ENCODE data around the gene VPS4A. TPM values are rescaled to one million over a fixed set of nuclear protein-coding genes. Genes with fewer than 3 reads are reported as not detected.

VPS4A gene
- total and polyA plus RNA-seq, 2 of the 4 experiments (the other 2 are of a cell fraction), result 23.3 to 25.2 TPM

- DNase-seq, result no peak
- Histone ChIP-seq H3K79me1 (ENCODE audit: low read depth in 1 of 2, low read length in 2 of 2) (peaks cover 0 to 8% of the 10 kb centered on the region in 2 experiments; a peak in 2 of 4 replicates), H3K27me3 (ENCODE audit: control insufficient read depth, insufficient read depth, low read length) (no peaks in the 10 kb centered on the region), H3K9me1 (ENCODE audit: insufficient read depth, low read length) (peaks cover 3% of the 10 kb centered on the region; the same call in 1 of the 2 replicates), H2BK15ac (ENCODE audit: low read depth, low read length) (no peak overlapping the region), H3K14ac (replicated peaks; ENCODE audit: low read depth, low read length) (no peak overlapping the region), H2AK5ac (ENCODE audit: low read depth, low read length) (no peak overlapping the region), H3K18ac (ENCODE audit: low read depth, low read length) (no peak overlapping the region), H3K4me1 (ENCODE audit: control insufficient read depth, insufficient read depth, low read length) (peaks cover 2% of the 10 kb centered on the region; the same call in 1 of the 2 replicates), H4K91ac (ENCODE audit: insufficient read depth, low read depth, low read length) (no peak overlapping the region), H3K4me3 (ENCODE audit: insufficient read depth, low read depth, low read length) (no peak overlapping the region), H3K4me2 (ENCODE audit: low read depth, low read length) (no peak overlapping the region), H4K20me1 (ENCODE audit: insufficient read depth, low read length) (no peaks in the 10 kb centered on the region), H3K36me3 (ENCODE audit: control insufficient read depth, insufficient read depth, low read length) (peaks cover 11% of the 10 kb centered on the region), H3K9me3 (ENCODE audit: control insufficient read depth, insufficient read depth, low read length) (no peaks in the 10 kb centered on the region), H2AK9ac (replicated peaks; ENCODE audit: low read depth, low read length, poor library complexity) (no peak overlapping the region), H3K23ac (ENCODE audit: low read depth, low read length) (no peak overlapping the region), H3K4ac (ENCODE audit: low read depth, low read length) (no peak overlapping the region), H3K27ac (ENCODE audit: insufficient read depth, low read length) (no peak overlapping the region), H2BK120ac (ENCODE audit: low read depth, low read length) (no peak overlapping the region), H4K8ac (ENCODE audit: low read depth in 2 of 2, low read length in 2 of 2) (no peak overlapping the region), H3K9ac (ENCODE audit: low read depth, low read length) (no peak overlapping the region), H2BK5ac (ENCODE audit: low read depth, low read length, poor library complexity, severe bottlenecking) (no peak overlapping the region), H3K56ac (ENCODE audit: extremely low read depth, insufficient read depth, low read length) (no peak overlapping the region), H4K5ac (ENCODE audit: low read depth, low read length) (no peak overlapping the region), H2AFZ (replicated peaks; ENCODE audit: low read length, poor library complexity) (no peak overlapping the region), H2BK20ac (ENCODE audit: low read depth, low read length) (no peak overlapping the region)
- CTCF ChIA-PET, result interaction anchor here (0.6 kb wide), 1 partner anchor 220 kb away, joined by 3 read pairs; no protein-coding TSS in a partner anchor
- BruUV-seq (replicated peaks), result no TSS peak
- ATAC-seq (ENCODE audit: low read depth), result no peak
- WGBS, 2 experiments (ENCODE audit: extremely low coverage in 2 of 2, insufficient read length in 1 of 2), result 100% methylated on average over 3 of the region's 6 CpGs; no CpG with 5 or more reads in 1 of the 2 experiments
- POLR2A ChIA-PET (ENCODE audit: unreplicated experiment), result no interaction called here
- TF ChIP-seq RFX5 (IDR thresholded peaks at IDR 0.05; ENCODE audit: low read depth, low read length), result no peak
- no peak for TF ChIP-seq RAD21 (IDR thresholded peaks at IDR 0.05; ENCODE audit: low read length)
- TF ChIP-seq CHD1 (IDR thresholded peaks at IDR 0.05; ENCODE audit: low read depth, low read length), result no peak
- TF ChIP-seq RCOR1 (IDR thresholded peaks at IDR 0.05; ENCODE audit: insufficient replicate concordance, low read length), result no peak
- no peak for TF ChIP-seq NFE2L2 (IDR thresholded peaks at IDR 0.05; ENCODE audit: low read depth, low read length)
- TF ChIP-seq SMC3 (IDR thresholded peaks at IDR 0.05; ENCODE audit: low read depth, low read length), result no peak
- TF ChIP-seq MAZ (IDR thresholded peaks at IDR 0.05; ENCODE audit: borderline replicate concordance, low read depth, low read length), result no peak
- TF ChIP-seq FOS (IDR thresholded peaks at IDR 0.05; ENCODE audit: low read depth, low read length), result no peak
- no peak for TF ChIP-seq CEBPB (IDR thresholded peaks at IDR 0.05; ENCODE audit: low read depth, low read length)
- no peak for TF ChIP-seq USF2 (IDR thresholded peaks at IDR 0.05; ENCODE audit: low read depth, low read length)
- no peak for TF ChIP-seq ELK1 (IDR thresholded peaks at IDR 0.05; ENCODE audit: borderline replicate concordance, low read depth, low read length)
- no peak for TF ChIP-seq CTCF (conservative IDR thresholded peaks at IDR 0.05; ENCODE audit: low read depth, low read length)
- TF ChIP-seq MAFK (IDR thresholded peaks at IDR 0.05; ENCODE audit: low read depth, low read length), result no peak
- no peak for TF ChIP-seq POLR2A (IDR thresholded peaks at IDR 0.05; ENCODE audit: low read depth, low read length)
- no peak for TF ChIP-seq BHLHE40 (IDR thresholded peaks at IDR 0.05; ENCODE audit: low read depth, low read length)
- no peak for TF ChIP-seq MXI1 (IDR thresholded peaks at IDR 0.05; ENCODE audit: borderline replicate concordance, low read depth, low read length)
- intact Hi-C loops (cut with micrococcal nuclease) (no loop called here), in situ Hi-C loops (cut with MboI; ENCODE audit: low sequenced_read_pairs) (no loop called here), dilution Hi-C loops (cut with HindIII; ENCODE audit: low sequenced_read_pairs, unreplicated experiment) (no loop called here)
Measured at GRCh38 chr16:69346683-69347082, 35.5 kb downstream of the VPS4A start.

Measured in IMR-90 (cell line).